Measurements from ENCODE around the gene CRACR2B.

Gene CRACR2B

GRCh38 chr11:790721-791564, 36.8 kb upstream of the CRACR2B start:
- Histone ChIP-seq H3K4me1 (no peaks in the 10 kb centered on the region), H3K36me3 (peaks cover 7% of the 10 kb centered on the region; the same call in 1 of the 2 replicates), H3K4me3 (ENCODE audit: low read depth, low read length) (no peak overlapping the region), H3K9me3 (no peaks in the 10 kb centered on the region), H3K27me3 (no peaks in the 10 kb centered on the region)
- no peak for TF ChIP-seq CTCF (IDR thresholded peaks at IDR 0.05; ENCODE audit: low read depth, low read length)
- peak; percentile 42 for DNase-seq

- no peaks in the 10 kb centered on the region for H3K27me3 ChIP-seq
- peaks cover 7% of the 10 kb centered on the region; the same call in 1 of the 2 replicates for H3K36me3 ChIP-seq
- no peaks in the 10 kb centered on the region for H3K9me3 ChIP-seq
- no peak overlapping the region for H3K4me3 ChIP-seq (ENCODE audit: low read depth, low read length)
- H3K4me1 ChIP-seq = peaks cover 5% of the 10 kb centered on the region; the same call in 1 of the 2 replicates
- TF ChIP-seq CTCF (IDR thresholded peaks at IDR 0.05; ENCODE audit: low read depth, low read length) = no peak
- no peak for DNase-seq
Measured at GRCh38 chr11:791658-792534, 35.8 kb upstream of the CRACR2B start.

GRCh38 chr11:792535-792821, 35.2 kb upstream of the CRACR2B start:
- no peaks in the 10 kb centered on the region for H3K27me3 ChIP-seq
- H3K4me1 ChIP-seq = peaks cover 5% of the 10 kb centered on the region; the same call in 1 of the 2 replicates
- H3K9me3 ChIP-seq = no peaks in the 10 kb centered on the region
- H3K4me3 ChIP-seq (ENCODE audit: low read depth, low read length) = no peak overlapping the region
- peaks cover 7% of the 10 kb centered on the region; the same call in 1 of the 2 replicates for H3K36me3 ChIP-seq
- no peak for TF ChIP-seq CTCF (IDR thresholded peaks at IDR 0.05; ENCODE audit: low read depth, low read length)
- no peak for DNase-seq

GRCh38 chr11:792873-793272, 34.8 kb upstream of the CRACR2B start:
- TF ChIP-seq CTCF (IDR thresholded peaks at IDR 0.05; ENCODE audit: low read depth, low read length) = no peak
- no peaks in the 10 kb centered on the region for H3K27me3 ChIP-seq
- peaks cover 5% of the 10 kb centered on the region; the same call in 1 of the 2 replicates for H3K4me1 ChIP-seq
- peaks cover 7% of the 10 kb centered on the region; the same call in 1 of the 2 replicates for H3K36me3 ChIP-seq
- no peak overlapping the region for H3K4me3 ChIP-seq (ENCODE audit: low read depth, low read length)
- DNase-seq = no peak
- H3K9me3 ChIP-seq = no peaks in the 10 kb centered on the region

DNA sequence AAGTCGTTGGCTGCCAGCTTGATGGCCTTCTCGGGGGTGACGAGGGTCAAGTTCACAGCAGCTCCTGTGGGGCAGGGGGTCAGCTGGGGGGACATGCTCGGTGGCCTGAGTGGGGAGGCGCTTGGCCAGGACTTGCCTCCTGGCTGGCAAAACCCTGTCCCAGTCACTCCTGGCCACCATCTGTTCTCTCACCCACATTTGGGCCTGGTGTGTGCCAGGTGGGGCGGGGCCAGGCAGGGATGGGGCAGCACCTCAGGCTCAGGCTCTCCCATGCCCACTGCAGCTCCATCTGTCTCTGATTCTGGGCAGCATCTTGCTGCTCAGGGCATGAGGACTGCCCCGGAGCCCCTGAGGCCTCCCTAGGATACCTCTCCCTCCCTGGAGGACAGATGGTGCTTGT, 34.2 kb upstream of the CRACR2B start:
- peaks cover 7% of the 10 kb centered on the region; the same call in 1 of the 2 replicates for H3K36me3 ChIP-seq
- no peaks in the 10 kb centered on the region for H3K27me3 ChIP-seq
- peaks cover 5% of the 10 kb centered on the region; the same call in 1 of the 2 replicates for H3K4me1 ChIP-seq
- TF ChIP-seq CTCF (IDR thresholded peaks at IDR 0.05; ENCODE audit: low read depth, low read length) = no peak
- H3K9me3 ChIP-seq = no peaks in the 10 kb centered on the region
- DNase-seq = no peak
- H3K4me3 ChIP-seq (ENCODE audit: low read depth, low read length) = no peak overlapping the region

All from BE2C (cell line).